Left lung (tissue), 10 donors: ENCODE results near the gene TTLL8. TPM values are rescaled to one million over a fixed set of nuclear protein-coding genes. Genes with fewer than 3 reads are reported as not detected.

Experiments used
- ATAC-seq: fragments of 200-7000 bp; cut with Tn5 transposase; one replicate; pipeline ENCODE4 v1.9.1; 2020; ENCODE audit warnings: moderate library complexity
- DNase-seq, 4 donors: peaks; one replicate each; pipeline ENCODE4 v3.0.0-alpha.2; 2013 to 2020
- H3K27ac ChIP-seq, 2 donors: fragments of 200-600 bp; sonication (generic) in 1 of 2; one replicate each; pipeline versions ENCODE4 v1.5.0 to v1.8.0; 2020 to 2021
- H3K27me3 ChIP-seq, 2 donors: fragments of 200-600 bp; sonication (generic) in 1 of 2; one replicate each; pipeline versions ENCODE4 v1.5.0 to v1.8.0; 2020 to 2021
- H3K36me3 ChIP-seq, 2 donors: fragments of 200-600 bp; sonication (generic) in 1 of 2; one replicate each; pipeline versions ENCODE4 v1.5.0 to v1.8.0; 2020 to 2021
- H3K4me1 ChIP-seq, 2 donors: fragments of 200-600 bp; one replicate each; pipeline ENCODE4 v1.8.0; 2021
- H3K4me3 ChIP-seq, 2 donors: fragments of 200-600 bp; sonication (generic) in 1 of 2; one replicate each; pipeline versions ENCODE4 v1.5.0 to v1.8.0; 2020 to 2021; ENCODE audit warnings: mild to moderate bottlenecking in 1 of 2
- H3K9me3 ChIP-seq, 2 donors: fragments of 200-600 bp; sonication (generic) in 1 of 2; one replicate each; pipeline versions ENCODE4 v1.5.0 to v1.8.0; 2020 to 2021
- CTCF ChIP-seq, 2 donors: fragments of 200-600 bp; sonication (generic) in 1 of 2; IDR thresholded peaks; one replicate each; pipeline versions ENCODE4 v1.5.0 to v1.8.0; 2021; ENCODE audit warnings: antibody characterized with exemption in 2 of 2
- intact Hi-C, 2 donors: fragments of 100-400 bp; cut with DNase I; formaldehyde crosslinking; loops; one replicate each; pipeline versions ENCODE4 v1.11.2 to v1.14.2; 2022
- polyA plus RNA-seq, 6 donors: library from polyadenylated mRNA; unstranded; fragments of 120-200 nt; gene quantifications; one replicate each; pipeline ENCODE4 v1.2.1, GENCODE V29; 2013; ENCODE audit not compliant: insufficient read length in 6 of 6
- total RNA-seq, 2 donors: library from RNA; stranded (reverse); fragmentation: NEBNext Ultra II Directional; extraction: Animal tissue kit (Norgen Biotek cat#: 25700); gene quantifications; one replicate each; pipeline ENCODE4 v1.2.1, GENCODE V29; 2021
- donor health status: DM: no; HTN: yes; CAD: no.
- donor health status: DM: no; HTN: no; CAD: no.

Gene TTLL8
- total and polyA plus RNA-seq, 8 donors, result not detected

DNA sequence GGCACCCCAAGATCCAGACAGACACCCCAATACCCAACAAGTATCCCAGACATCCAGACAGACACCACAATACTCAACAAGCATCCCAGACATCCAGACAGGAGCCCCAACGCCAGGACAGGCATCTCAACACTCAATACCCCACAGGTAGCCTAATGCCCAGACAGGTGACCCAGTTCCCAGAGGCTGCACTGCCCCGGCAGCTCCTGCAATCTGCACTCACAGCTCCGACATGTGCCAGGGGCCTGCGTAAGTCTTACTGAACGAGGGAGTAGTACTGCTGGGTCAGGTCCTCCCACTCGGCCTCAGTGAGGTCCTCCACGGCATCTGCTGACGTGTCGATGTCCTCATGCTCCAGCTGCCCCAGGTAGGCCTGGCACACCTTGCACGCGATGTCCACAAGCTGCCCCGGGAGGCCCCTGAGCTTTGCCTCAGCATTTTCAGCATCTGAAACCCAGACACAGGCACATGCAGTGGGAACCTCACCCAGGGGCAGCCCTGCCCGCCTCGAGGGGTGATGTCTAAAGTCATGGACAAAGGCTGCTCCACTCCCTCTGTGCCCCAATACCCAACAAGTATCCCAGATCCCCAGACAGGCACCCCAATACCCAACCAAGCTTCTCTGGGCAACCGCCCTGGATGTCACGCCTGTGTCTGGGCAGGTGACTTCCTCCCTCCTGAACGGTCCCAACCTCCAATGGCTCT, 16.6 kb downstream of the TTLL8 start:
- no peak for TF ChIP-seq CTCF (IDR thresholded peaks at IDR 0.05)
- H3K27me3 ChIP-seq, result peaks cover 0 to 41% of the 10 kb centered on the region in 2 donors
- no peak overlapping the region for H3K4me3 ChIP-seq
- intact Hi-C loops, result no loop called here
- DNase-seq, result peak in 1 of 4 donors; percentile 67
- peaks cover 0 to 11% of the 10 kb centered on the region in 2 donors for H3K9me3 ChIP-seq
- H3K4me1 ChIP-seq, result no peaks in the 10 kb centered on the region
- H3K36me3 ChIP-seq, result no peaks in the 10 kb centered on the region
- H3K27ac ChIP-seq, result no peak overlapping the region
- no peak for ATAC-seq

DNA sequence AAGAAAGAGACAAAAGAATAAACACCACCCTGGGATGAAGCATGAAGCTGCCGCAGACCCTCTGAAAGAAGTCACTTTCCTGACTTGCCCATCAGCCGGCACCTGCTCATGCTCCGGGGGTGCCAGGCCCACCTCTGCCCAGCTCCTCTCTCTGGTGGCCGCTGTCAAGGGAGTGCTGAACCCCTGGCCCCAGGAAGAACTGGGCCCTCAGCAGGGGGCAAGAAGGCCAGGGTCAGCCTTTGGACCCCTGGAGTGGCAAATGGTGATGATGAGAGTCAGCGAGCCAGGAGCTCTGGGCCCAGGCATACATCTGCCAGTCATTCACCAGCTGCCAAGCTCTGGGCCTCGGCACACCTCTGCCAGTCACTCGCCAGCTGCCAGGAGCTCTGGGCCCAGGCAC, 17.4 kb downstream of the TTLL8 start:
- peak in 2 of 4 donors; percentile 22 to 45 for DNase-seq
- no peak for TF ChIP-seq CTCF (IDR thresholded peaks at IDR 0.05)

DNA sequence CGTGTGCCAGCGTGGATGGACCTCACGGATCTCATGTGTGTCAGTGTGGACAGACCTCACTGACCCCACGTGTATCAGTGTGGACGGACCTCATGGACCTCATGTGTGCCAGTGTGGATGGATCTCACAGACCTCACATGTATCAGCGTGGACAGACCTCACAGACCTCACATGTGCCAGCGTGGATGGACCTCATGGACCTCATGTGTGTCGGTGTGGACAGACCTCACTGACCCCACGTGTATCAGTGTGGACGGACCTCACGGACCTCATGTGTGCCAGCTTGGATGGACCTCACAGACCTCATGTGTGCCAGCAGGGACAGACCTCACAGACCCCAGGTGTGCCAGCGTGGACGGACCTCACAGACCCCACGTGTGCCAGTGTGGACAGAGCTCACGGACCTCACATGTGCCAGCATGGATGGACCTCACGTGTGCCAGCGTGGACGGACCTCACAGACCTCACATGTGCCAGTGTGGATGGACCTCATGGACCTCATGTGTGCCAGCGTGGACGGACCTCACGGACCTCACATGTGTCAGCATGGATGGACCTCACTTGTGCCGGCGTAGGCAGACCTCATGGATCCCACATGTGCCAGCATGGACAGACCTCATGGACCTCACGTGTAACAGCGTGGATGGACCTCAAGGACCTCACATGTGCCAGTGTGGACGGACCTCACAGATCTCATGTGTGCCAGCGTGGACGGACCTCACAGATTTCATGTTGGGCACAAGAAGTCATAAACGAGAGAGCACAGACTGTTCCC, 18.2 kb downstream of the TTLL8 start:
- Histone ChIP-seq H3K36me3 (no peaks in the 10 kb centered on the region), H3K4me3 (no peak overlapping the region), H3K27ac (no peak overlapping the region), H3K4me1 (no peaks in the 10 kb centered on the region), H3K27me3 (peaks cover 0 to 39% of the 10 kb centered on the region in 2 donors), H3K9me3 (peaks cover 0 to 11% of the 10 kb centered on the region in 2 donors)
- ATAC-seq (no peak), DNase-seq (peak in 2 of 4 donors; percentile 25 to 39)
- intact Hi-C loops, result no loop called here
- no peak for TF ChIP-seq CTCF (IDR thresholded peaks at IDR 0.05)

More for the DNA sequence above, 17.4 kb downstream of the TTLL8 start:
- Histone ChIP-seq H3K4me3 (no peak overlapping the region), H3K27me3 (peaks cover 0 to 39% of the 10 kb centered on the region in 2 donors), H3K36me3 (no peaks in the 10 kb centered on the region), H3K4me1 (no peaks in the 10 kb centered on the region), H3K9me3 (peaks cover 0 to 11% of the 10 kb centered on the region in 2 donors), H3K27ac (no peak overlapping the region)
- ATAC-seq, result no peak
- intact Hi-C loops, result no loop called here

DNA sequence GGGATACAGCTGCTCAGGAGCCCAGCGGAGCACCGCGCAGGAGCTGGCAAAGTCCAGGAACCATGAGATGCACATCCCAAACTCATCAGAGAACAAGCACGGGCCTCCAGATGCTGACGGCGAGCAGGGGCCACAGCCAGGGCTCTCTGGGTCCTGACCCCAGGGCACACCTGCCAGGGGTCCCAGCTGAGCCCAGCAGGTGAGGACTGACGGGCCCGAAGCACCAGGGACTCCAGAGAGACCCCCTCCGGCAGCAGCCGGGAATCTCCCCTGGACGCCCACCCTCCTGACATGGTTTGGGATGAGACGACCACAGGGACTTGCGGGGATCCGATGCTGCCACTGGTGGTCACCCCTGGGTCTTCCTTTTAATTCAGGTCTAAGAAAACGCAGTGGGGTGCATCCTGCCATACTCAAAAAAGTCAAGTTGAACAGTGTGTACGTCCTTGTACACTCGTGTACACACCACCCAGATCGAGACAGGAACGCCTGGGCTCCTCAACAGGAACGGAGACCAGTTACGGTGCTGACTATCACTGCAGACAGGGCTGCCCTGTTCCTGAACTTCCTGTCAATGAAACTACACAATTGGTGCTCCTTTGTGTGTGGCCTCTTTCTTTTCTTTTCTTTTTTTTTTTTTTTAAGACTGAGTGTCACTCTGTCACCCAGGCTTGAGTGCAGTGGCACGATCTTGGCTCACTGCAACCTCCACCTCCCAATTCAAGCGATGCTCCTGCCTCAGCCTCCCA, 21.9 kb downstream of the TTLL8 start:
- Histone ChIP-seq H3K4me3 (no peak overlapping the region), H3K4me1 (no peaks in the 10 kb centered on the region), H3K36me3 (no peaks in the 10 kb centered on the region), H3K9me3 (peaks cover 0 to 11% of the 10 kb centered on the region in 2 donors), H3K27me3 (peaks cover 0 to 51% of the 10 kb centered on the region in 2 donors), H3K27ac (no peak overlapping the region)
- no peak for TF ChIP-seq CTCF (IDR thresholded peaks at IDR 0.05)
- intact Hi-C loops, result no loop called here
- ATAC-seq, result no peak
- DNase-seq, result peak in 1 of 4 donors; percentile 22
